ENCODE data around the gene DCUN1D1.

The DCUN1D1 gene

GRCh38 chr3:182973047-182973446, 7.3 kb downstream of the DCUN1D1 start:
- DNase-seq (ENCODE audit: insufficient read length, low spot score) (no peak), FAIRE-seq (no peak)

DNA sequence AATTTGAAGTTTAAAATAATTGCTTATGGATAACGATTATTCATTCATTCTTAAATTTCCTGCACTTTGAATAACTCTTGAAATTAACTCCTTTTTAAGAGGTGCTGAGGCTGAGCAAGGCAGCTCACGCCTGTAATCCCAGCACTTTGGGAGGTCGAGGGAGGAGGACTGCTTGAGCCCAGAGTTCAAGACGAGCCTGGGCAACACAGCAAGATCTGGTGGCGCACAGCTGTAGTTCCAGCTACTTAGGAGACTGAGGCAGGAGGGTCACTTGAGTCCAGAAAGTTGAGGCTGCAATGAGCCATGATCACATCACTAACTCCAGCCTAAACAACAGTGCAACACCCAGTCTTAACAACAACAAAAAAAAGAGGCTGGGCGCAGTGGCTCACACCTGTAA, 8.0 kb downstream of the DCUN1D1 start:
- DNase-seq (ENCODE audit: insufficient read length, low spot score) = no peak
- no peak for FAIRE-seq

- FAIRE-seq = no peak
- DNase-seq (ENCODE audit: insufficient read length, low spot score) = no peak
Measured at GRCh38 chr3:182971637-182972036, 8.7 kb downstream of the DCUN1D1 start.

DNA sequence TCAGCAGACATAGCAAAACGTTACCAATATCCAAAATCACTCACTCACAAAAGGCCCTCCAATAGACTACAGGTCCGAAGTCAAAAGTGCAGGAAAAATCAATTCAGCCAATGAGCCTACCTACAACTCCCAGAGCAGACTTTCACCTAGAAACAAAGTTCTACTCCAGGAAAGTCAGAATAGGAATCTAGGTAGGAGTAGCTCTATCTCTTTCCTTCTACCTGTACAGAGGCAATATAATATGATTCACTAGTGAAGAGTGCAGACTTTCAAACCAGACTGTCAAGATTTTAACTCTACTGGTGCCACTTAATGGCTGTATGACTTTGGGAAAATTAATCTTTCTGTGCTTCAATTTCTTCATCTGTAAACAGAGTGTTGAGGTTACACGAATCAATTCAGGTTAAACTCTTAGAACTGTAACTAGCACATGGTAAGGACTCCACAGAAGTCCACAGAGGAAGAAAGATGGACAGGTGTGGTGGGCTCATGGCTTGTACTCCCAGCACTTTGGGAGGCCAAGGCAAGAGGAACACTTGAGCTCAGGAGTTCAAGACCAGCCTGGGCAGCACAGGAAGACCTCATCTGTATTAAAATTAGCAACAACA, 9.4 kb downstream of the DCUN1D1 start:
- no peak for DNase-seq (ENCODE audit: insufficient read length, low spot score)
- FAIRE-seq = peak; percentile 48

GRCh38 chr3:182969853-182970252, 10.5 kb downstream of the DCUN1D1 start:
- FAIRE-seq = no peak
- DNase-seq (ENCODE audit: insufficient read length, low spot score) = no peak

- FAIRE-seq (no peak), DNase-seq (ENCODE audit: insufficient read length, low spot score) (no peak)
Measured at GRCh38 chr3:182969277-182969676, 11.1 kb downstream of the DCUN1D1 start.

DNA sequence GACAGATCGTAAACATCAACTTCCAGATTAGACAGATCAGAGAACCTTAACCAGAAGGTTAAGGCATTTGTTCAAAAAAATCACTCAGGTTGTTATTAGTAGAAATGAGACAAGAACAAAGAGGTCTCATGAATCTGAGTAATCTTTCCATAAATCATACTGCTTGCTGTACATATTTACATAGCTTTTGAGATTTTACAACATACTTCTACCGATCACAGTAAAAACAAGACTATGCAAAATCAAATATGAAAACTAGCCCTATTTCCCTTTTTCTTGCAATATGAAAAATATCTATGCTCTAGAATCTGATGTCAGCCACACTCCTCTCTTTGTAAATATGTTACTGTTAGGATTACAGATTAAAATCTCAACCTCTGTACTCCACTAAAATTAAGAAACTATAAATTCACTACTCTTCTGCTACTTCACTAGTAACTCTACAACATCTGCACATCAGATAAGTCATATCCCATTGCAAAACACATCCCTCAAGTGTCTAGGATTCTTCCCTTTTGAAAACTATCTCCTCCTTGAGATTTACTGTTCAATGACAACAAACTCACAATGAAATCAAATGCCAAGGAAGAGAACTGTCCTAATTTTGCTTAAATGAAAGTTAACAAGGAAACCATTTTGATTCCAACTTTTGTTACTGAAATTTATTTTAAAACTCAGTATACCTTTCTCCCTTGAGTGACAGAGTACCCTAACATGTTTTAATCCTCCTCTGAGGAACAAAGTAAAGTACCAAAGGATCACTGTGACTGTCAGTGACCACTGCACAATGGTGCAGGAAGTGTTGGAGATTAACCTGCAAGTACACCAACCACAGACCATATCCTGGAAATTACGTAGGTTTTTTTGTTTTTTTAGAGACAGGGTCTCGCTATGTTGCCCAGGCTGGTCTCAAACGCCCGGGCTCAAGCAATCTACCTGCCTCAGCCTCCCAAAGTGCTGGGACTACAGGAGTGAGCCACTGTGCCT, 12.8 kb downstream of the DCUN1D1 start:
- FAIRE-seq (no peak), DNase-seq (ENCODE audit: insufficient read length, low spot score) (no peak)

DNA sequence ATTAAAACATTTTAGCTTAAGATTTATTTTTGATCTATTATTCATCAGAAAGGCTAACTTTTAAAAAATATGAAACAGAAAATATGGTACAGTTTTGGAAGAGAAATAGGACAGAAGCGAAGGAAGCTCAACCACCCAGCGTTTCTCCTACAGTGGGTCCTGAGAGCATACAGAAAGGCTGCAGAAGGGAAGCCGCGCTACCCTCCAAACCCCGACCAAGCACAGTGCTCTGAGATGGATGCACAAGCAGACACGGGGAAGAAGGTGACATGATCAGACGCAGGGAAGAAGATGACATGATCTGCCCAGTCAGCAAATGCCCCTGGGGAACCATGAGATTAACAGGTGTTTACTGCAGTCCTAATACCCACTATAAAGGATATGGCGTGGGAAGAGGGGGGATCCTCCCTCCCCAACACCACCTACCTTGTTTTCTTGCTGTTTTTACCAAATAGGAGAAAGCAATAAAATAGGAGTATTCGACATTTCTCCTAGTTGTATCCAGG, 14.4 kb downstream of the DCUN1D1 start:
- DNase-seq (ENCODE audit: insufficient read length, low spot score) (no peak), FAIRE-seq (no peak)

GRCh38 chr3:182964179-182964578, 16.2 kb downstream of the DCUN1D1 start:
- DNase-seq (ENCODE audit: insufficient read length, low spot score) (no peak), FAIRE-seq (no peak)

DNA sequence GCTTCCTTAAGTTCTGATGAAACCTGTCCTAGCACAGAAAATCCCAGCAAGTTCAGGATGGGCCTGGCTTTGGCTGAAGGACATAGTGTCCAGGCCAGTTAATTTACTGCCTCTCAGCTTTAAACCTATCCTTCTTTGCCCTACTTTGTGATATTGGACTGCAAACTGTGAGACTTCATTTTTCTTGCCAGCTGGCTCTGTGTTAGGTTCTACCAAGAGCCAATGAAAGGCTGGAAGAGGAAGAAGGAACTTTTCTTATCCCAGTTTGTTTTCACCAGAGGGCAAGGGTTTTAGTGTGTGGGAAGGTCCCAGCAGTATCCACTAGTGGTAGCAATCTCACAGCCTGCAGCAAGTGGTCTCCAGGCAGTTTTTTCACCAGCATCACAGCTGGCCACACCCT, 18.2 kb downstream of the DCUN1D1 start:
- no peak for DNase-seq (ENCODE audit: insufficient read length, low spot score)
- no peak for FAIRE-seq

DNA sequence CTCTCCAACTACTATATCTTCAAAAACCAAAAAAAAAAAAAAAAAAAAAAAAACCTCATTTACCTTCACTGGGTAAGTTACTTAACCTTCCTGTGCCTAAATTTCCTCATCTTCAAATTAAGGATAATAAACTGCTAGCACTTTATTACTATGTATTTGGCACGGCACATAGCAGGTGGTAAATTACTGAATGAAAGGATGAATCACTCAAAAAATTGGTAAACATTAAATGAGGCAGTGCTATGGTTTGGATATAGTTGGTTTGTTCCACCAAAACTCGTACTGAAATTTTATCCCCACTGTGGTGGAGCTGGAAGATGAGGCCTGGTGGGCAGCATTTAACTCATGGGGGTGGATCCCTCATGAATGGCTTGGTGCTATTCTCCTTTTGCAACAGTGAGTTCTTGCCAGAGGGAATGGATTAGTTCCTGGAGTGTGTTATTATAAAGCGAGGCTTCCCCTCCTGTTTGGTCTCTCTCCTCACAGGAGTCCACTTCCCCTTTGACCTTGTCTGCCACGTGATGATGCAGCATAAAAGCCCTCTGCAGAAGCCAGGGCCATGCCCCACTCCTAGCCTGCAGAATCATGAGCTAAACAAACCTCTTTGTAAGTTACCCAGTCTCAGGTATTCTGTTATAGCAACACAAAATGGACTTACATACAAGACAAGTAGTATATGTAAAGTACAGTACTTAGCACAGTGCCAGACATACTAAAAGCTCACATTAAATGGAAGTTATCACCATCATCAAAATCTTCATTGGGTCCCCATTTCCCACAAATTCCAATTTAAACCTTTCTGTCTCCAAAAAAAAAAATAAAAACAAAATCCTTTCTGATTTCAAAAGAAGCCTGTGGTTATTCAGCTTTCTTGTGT, 20.6 kb downstream of the DCUN1D1 start:
- FAIRE-seq (no peak), DNase-seq (ENCODE audit: insufficient read length, low spot score) (no peak)

DNA sequence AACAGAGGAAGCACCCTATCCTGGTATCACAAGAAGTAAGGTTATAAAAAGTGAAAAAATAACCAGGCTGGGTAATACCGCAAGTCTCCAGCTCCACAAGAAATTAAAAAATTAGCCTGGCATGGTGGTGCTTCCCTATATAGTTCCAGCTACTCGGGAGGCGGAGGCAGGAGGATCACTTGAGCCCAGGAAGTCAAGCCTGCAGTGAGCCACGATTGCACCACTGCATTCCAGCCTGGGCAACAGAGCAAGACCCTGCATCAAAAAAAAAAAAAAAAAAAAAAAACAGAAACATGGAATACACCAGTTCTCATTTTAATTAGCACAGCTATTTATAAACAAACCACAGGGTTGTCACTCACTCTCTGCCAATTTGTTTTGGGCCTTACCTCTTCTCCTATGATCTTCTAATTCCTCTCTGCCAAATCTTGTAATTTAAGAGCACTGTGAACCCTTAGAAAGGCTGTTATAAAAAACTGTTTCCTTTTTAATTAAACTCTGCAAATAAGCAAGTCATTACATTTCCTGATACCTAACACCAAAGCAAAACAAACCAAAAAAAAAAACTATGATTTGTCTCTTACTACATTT, 22.6 kb downstream of the DCUN1D1 start:
- no peak for FAIRE-seq

GRCh38 chr3:182957226-182957625, 23.1 kb downstream of the DCUN1D1 start:
- FAIRE-seq (no peak), DNase-seq (ENCODE audit: insufficient read length, low spot score) (no peak)

More for the DNA sequence above, 22.6 kb downstream of the DCUN1D1 start:
- DNase-seq (ENCODE audit: insufficient read length, low spot score) = no peak

- FAIRE-seq (no peak), DNase-seq (ENCODE audit: insufficient read length, low spot score) (no peak)
Measured at GRCh38 chr3:182954553-182955235, 25.6 kb downstream of the DCUN1D1 start.

DNA sequence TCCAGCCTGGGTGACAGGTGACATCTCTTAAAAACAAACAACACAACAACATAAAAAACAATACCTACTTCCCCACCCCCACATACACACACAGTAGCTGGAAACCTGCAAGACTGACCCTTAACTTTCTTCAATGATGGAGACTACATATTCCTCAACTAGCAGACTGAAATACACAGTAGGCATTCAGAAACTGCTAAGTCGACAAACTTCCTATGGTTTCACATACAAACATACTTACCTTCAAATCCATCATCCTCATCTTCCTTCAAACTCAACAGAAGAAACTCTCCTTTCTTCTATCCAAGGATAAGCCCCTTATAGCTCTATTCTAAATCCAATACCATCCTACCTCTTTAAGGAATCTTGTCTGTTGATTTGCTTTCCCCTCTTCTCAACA, 30.6 kb downstream of the DCUN1D1 start:
- FAIRE-seq = no peak
- no peak for DNase-seq (ENCODE audit: insufficient read length, low spot score)

- no peak for FAIRE-seq
Measured at GRCh38 chr3:182948305-182948704, 32.0 kb downstream of the DCUN1D1 start.

DNA sequence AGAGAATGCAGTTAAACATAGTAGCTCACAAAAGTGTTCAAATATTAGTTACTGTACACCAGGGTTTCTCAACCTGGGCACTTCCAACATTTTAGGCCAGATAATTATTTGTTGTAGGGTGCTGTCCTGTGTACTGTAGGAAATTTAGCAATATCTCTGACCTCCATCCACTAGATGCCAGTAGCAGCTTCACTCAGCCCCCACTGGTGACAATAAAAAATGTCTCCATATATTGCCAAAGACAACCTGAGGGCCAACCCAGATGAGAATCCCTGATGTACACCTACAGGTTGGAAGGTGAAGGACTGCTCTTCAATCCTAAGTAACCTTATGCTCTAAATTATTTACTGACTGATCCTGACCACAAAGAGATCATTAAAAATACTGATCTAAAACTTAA, 32.5 kb downstream of the DCUN1D1 start:
- DNase-seq (ENCODE audit: insufficient read length, low spot score) (no peak), FAIRE-seq (no peak)

More at GRCh38 chr3:182948305-182948704, 32.0 kb downstream of the DCUN1D1 start:
- DNase-seq (ENCODE audit: insufficient read length, low spot score) = no peak

DNA sequence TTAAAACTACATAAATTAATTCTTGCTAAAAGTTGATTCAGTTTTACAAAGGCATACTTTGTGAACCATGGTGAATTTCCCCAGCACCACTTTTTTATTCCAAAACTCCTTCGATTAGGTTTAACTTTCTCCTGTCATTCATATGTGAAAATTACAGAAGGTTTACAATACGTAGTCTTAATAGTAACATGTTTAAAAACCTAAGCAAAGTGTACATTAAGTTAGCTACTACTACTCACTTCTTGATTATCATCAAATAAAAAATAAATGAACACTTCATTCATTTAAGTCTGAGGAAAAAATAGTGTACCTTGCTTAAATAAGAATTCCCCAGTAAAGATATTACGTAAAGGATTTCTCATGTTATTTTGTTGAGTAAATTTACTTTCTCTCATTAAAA, 38.6 kb downstream of the DCUN1D1 start:
- no peak for FAIRE-seq
- DNase-seq (ENCODE audit: insufficient read length, low spot score) = no peak

DNA sequence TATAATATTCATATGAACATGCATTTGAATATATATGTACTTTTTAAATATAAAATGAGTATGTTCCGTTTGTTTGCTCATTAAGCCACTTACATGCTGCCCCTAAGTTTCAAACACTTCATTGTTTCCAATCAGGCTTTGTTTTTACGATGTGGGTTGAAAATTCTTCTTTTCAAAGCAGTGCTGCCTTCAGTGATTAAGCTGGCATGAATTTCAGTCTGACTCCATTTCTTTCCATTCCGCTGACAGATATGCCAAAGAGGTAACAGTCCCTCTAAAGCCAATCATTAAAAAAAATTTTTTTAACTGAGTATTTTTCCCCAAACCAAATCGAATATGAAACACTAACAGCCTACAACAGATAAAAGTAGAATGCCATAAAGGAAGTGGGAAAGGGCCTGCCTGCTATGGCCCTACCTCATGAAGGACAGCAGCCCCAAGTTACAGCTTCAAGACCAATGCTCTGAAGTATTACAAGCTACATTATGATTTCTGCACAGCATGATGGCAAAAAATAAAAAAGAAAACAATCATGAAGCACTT, 40.0 kb downstream of the DCUN1D1 start:
- no peak for FAIRE-seq
- no peak for DNase-seq (ENCODE audit: insufficient read length, low spot score)
